Neural progenitor cell (in vitro differentiated cells): ENCODE measurements around the gene IGHMBP2. TPM values are rescaled to one million over a fixed set of nuclear protein-coding genes. Genes with fewer than 3 reads are reported as not detected.

ENCODE experiments used
- DNase-seq: peaks from one replicate; pipeline ENCODE4 v3.0.0-alpha.2; 2016; ENCODE audit warnings: low spot score
- H2AFZ ChIP-seq: fragments of 200-600 bp; sonication (generic); replicated peaks from 2 replicates; pipeline ENCODE4 v1.6.1; 2016; ENCODE audit warnings: antibody characterized with exemption
- H3F3A ChIP-seq: fragments of 200-600 bp; sonication (generic); 2 replicates; pipeline ENCODE4 v1.6.1; 2016; ENCODE audit warnings: antibody characterized with exemption, low read depth
- H3K27ac ChIP-seq: fragments of 200-600 bp; sonication (generic); 2 replicates; pipeline ENCODE4 v1.5.1; 2016; ENCODE audit warnings: mild to moderate bottlenecking
- H3K27me3 ChIP-seq: fragments of 200-600 bp; sonication (generic); 2 replicates; pipeline ENCODE4 v1.6.1; 2016; ENCODE audit warnings: mild to moderate bottlenecking, moderate library complexity
- H3K36me3 ChIP-seq: fragments of 200-600 bp; sonication (generic); 2 replicates; pipeline ENCODE4 v1.5.1; 2016
- H3K4me1 ChIP-seq: fragments of 200-600 bp; sonication (generic); 2 replicates; pipeline ENCODE4 v1.6.1; 2016; ENCODE audit warnings: mixed run types
- H3K4me2 ChIP-seq: fragments of 200-600 bp; sonication (generic); 2 replicates; pipeline ENCODE4 v1.6.1; 2016
- H3K4me3 ChIP-seq: fragments of 200-600 bp; sonication (generic); 2 replicates; pipeline ENCODE4 v1.5.1; 2016
- H3K79me2 ChIP-seq: fragments of 200-600 bp; sonication (generic); 2 replicates; pipeline ENCODE4 v1.6.1; 2016; ENCODE audit warnings: low read depth
- H3K9ac ChIP-seq: fragments of 200-600 bp; sonication (generic); 2 replicates; pipeline ENCODE4 v1.6.1; 2016
- H3K9me3 ChIP-seq: fragments of 200-600 bp; sonication (generic); 2 replicates; pipeline ENCODE4 v1.5.1; 2016; ENCODE audit warnings: low read depth
- H4K20me1 ChIP-seq: fragments of 200-600 bp; sonication (generic); 2 replicates; pipeline ENCODE4 v1.6.1; 2016; ENCODE audit warnings: low read depth
- H3K27ac Mint-ChIP-seq: 3 replicates; pipeline ENCODE4 v1.8.0; 2021; ENCODE audit warnings: mixed read lengths
- H3K27me3 Mint-ChIP-seq: 2 replicates; pipeline ENCODE4 v1.8.0; 2022; ENCODE audit warnings: low read depth, mild to moderate bottlenecking, inconsistent platforms, moderate library complexity, mixed read lengths; ENCODE audit not compliant: insufficient read depth
- H3K36me3 Mint-ChIP-seq: 3 replicates; pipeline ENCODE4 v1.8.0; 2021; ENCODE audit warnings: mixed read lengths
- H3K4me1 Mint-ChIP-seq: 3 replicates; pipeline ENCODE4 v1.8.0; 2021; ENCODE audit warnings: mixed read lengths
- H3K4me3 Mint-ChIP-seq: 3 replicates; pipeline ENCODE4 v1.8.0; 2021; ENCODE audit warnings: mild to moderate bottlenecking, moderate library complexity, mixed read lengths
- H3K9me3 Mint-ChIP-seq: 3 replicates; pipeline ENCODE4 v1.8.0; 2020; ENCODE audit warnings: mixed read lengths
- CTCF ChIP-seq: fragments of 200-600 bp; sonication (generic); IDR thresholded peaks from 2 replicates; pipeline ENCODE4 v1.5.1; 2017; ENCODE audit warnings: antibody characterized with exemption, mild to moderate bottlenecking
- EZH2 ChIP-seq: fragments of 200-600 bp; sonication (generic); IDR thresholded peaks from 2 replicates; pipeline ENCODE4 v1.6.1; 2017; ENCODE audit warnings: antibody characterized with exemption, mild to moderate bottlenecking, moderate library complexity
- EZH2phosphoT487 ChIP-seq: fragments of 200-600 bp; sonication (generic); IDR thresholded peaks from 2 replicates; pipeline ENCODE4 v1.6.1; 2017; ENCODE audit warnings: antibody characterized with exemption
- total RNA-seq: library from RNA; depleted of rRNA; stranded (reverse); fragments of >200 nt; gene quantifications from 2 replicates; pipeline ENCODE4 v1.2.3, GENCODE V29; 2015; ENCODE audit warnings: low replicate concordance

IGHMBP2 gene
- total RNA-seq, 1 donor from 2014 or later, result 13.6 TPM

- no peak overlapping the region for H3K4me3 ChIP-seq
- DNase-seq, result no peak
- peaks cover 2% of the 10 kb centered on the region for H3K4me1 ChIP-seq
- no peaks in the 10 kb centered on the region for H3F3A ChIP-seq
- H3K4me2 ChIP-seq, result no peak overlapping the region
- H3K36me3 ChIP-seq, result no peaks in the 10 kb centered on the region
- peaks cover 22% of the 10 kb centered on the region for H3K79me2 ChIP-seq
- Mint-ChIP-seq H3K27ac (no peak overlapping the region), H3K9me3 (no peaks in the 10 kb centered on the region), H3K4me1 (peaks cover 3% of the 10 kb centered on the region), H3K4me3 (no peak overlapping the region), H3K36me3 (peaks cover 19% of the 10 kb centered on the region), H3K27me3 (no peaks in the 10 kb centered on the region)
- H3K9me3 ChIP-seq, result no peaks in the 10 kb centered on the region
- H3K27ac ChIP-seq, result no peak overlapping the region
- no peak for TF ChIP-seq EZH2
- no peak for TF ChIP-seq EZH2phosphoT487
- no peak for TF ChIP-seq CTCF
- H4K20me1 ChIP-seq, result peaks cover 5% of the 10 kb centered on the region
- no peak overlapping the region for H3K9ac ChIP-seq
- H3K27me3 ChIP-seq, result no peaks in the 10 kb centered on the region
- no peak overlapping the region for H2AFZ ChIP-seq
Observed at GRCh38 chr11:68897441-68897840, 6.2 kb upstream of the IGHMBP2 start.

- no peak for DNase-seq
- Histone ChIP-seq H4K20me1 (peaks cover 13% of the 10 kb centered on the region), H2AFZ (no peak overlapping the region), H3K27me3 (no peaks in the 10 kb centered on the region), H3F3A (no peaks in the 10 kb centered on the region), H3K9me3 (no peaks in the 10 kb centered on the region), H3K4me3 (no peak overlapping the region), H3K4me2 (no peak overlapping the region), H3K9ac (no peak overlapping the region), H3K27ac (no peak overlapping the region), H3K36me3 (no peaks in the 10 kb centered on the region), H3K4me1 (peaks cover 8% of the 10 kb centered on the region), H3K79me2 (peaks cover 57% of the 10 kb centered on the region)
- TF ChIP-seq EZH2, result no peak
- TF ChIP-seq CTCF, result no peak
- TF ChIP-seq EZH2phosphoT487, result no peak
- Mint-ChIP-seq H3K36me3 (peaks cover 9% of the 10 kb centered on the region), H3K27ac (no peak overlapping the region), H3K9me3 (no peaks in the 10 kb centered on the region), H3K4me3 (no peak overlapping the region), H3K27me3 (peaks cover 3% of the 10 kb centered on the region), H3K4me1 (peaks cover 20% of the 10 kb centered on the region)
Observed at GRCh38 chr11:68900835-68901381, 2.8 kb upstream of the IGHMBP2 start.

GRCh38 chr11:68904248-68904847 lies 657 bp downstream of the IGHMBP2 start:
- Histone ChIP-seq H3K9ac (peak overlapping the region; percentile 90), H3K36me3 (no peaks in the 10 kb centered on the region), H3K9me3 (no peaks in the 10 kb centered on the region), H3K4me2 (peak overlapping the region; percentile 84), H3K4me3 (peak overlapping the region; percentile 97), H3K79me2 (peaks cover 61% of the 10 kb centered on the region), H3K27ac (no peak overlapping the region), H3K4me1 (peaks cover 8% of the 10 kb centered on the region), H3F3A (no peaks in the 10 kb centered on the region), H3K27me3 (no peaks in the 10 kb centered on the region), H4K20me1 (peaks cover 13% of the 10 kb centered on the region), H2AFZ (peak overlapping the region; percentile 96)
- Mint-ChIP-seq H3K9me3 (no peaks in the 10 kb centered on the region), H3K27ac (peak overlapping the region; percentile 44), H3K36me3 (peaks cover 16% of the 10 kb centered on the region), H3K4me3 (peak overlapping the region; percentile 99), H3K27me3 (peaks cover 3% of the 10 kb centered on the region), H3K4me1 (peaks cover 20% of the 10 kb centered on the region)
- TF ChIP-seq EZH2 (no peak), CTCF (no peak), EZH2phosphoT487 (no peak)
- peak; percentile 52 for DNase-seq
